HG02970 (cell line): Measurements from ENCODE around the gene PRKAR2A.
"Not testable (repeated sequence)": the region's sequence is repeated elsewhere in the genome, so short reads cannot be mapped to it uniquely, and the experiment has no call there.

Source experiments
- ATAC-seq: cut with Tn5 transposase; IDR thresholded peaks from one replicate; pipeline ENCODE4 v1.9.1; 2021; ENCODE audit warnings: mild to moderate bottlenecking, moderate library complexity, moderate number of reproducible peaks; ENCODE audit not compliant: unreplicated experiment, low FRiP score

PRKAR2A gene

GRCh38 chr3:48784426-48785120 is 63.1 kb downstream of the PRKAR2A start:
- no peak for ATAC-seq

- ATAC-seq: no peak
These were observed 64.4 kb downstream of the PRKAR2A start for GRCh38 chr3:48783304-48783703.

- no peak for ATAC-seq
These were observed 65.6 kb downstream of the PRKAR2A start for GRCh38 chr3:48782046-48782445.

GRCh38 chr3:48778565-48778964 is 69.1 kb downstream of the PRKAR2A start:
- ATAC-seq: not testable (repeated sequence)

- no peak for ATAC-seq
These were observed 70.8 kb downstream of the PRKAR2A start for GRCh38 chr3:48776854-48777253.

GRCh38 chr3:48770192-48770502 is 77.5 kb downstream of the PRKAR2A start:
- ATAC-seq: no peak

GRCh38 chr3:48765376-48765775 is 82.3 kb downstream of the PRKAR2A start:
- no peak for ATAC-seq

- no peak for ATAC-seq
These were observed 84.9 kb downstream of the PRKAR2A start for GRCh38 chr3:48762816-48763215.

GRCh38 chr3:48759991-48760540 is 87.6 kb downstream of the PRKAR2A start:
- not testable (repeated sequence) for ATAC-seq

GRCh38 chr3:48759531-48759930 is 88.1 kb downstream of the PRKAR2A start:
- not testable (repeated sequence) for ATAC-seq

- ATAC-seq: no peak
These were observed 88.6 kb downstream of the PRKAR2A start for GRCh38 chr3:48759071-48759470.

GRCh38 chr3:48756640-48757039 is 91.0 kb downstream of the PRKAR2A start:
- no peak for ATAC-seq

- ATAC-seq: no peak
These were observed 96.8 kb downstream of the PRKAR2A start for GRCh38 chr3:48750856-48751255.

GRCh38 chr3:48748754-48749153 is 98.9 kb downstream of the PRKAR2A start:
- no peak for ATAC-seq

- no peak for ATAC-seq
These were observed 100.0 kb downstream of the PRKAR2A start for GRCh38 chr3:48747706-48748105.

- no peak for ATAC-seq
These were observed 100.6 kb downstream of the PRKAR2A start for GRCh38 chr3:48747015-48747615.

GRCh38 chr3:48743773-48744172 is 103.9 kb downstream of the PRKAR2A start:
- ATAC-seq: no peak

GRCh38 chr3:48741226-48741625 is 106.4 kb downstream of the PRKAR2A start:
- not testable (repeated sequence) for ATAC-seq

- peak; percentile 66 for ATAC-seq
These were observed 107.5 kb downstream of the PRKAR2A start for GRCh38 chr3:48739955-48740823.

- ATAC-seq: peak; percentile 28
These were observed 108.1 kb downstream of the PRKAR2A start for GRCh38 chr3:48739617-48739954.

GRCh38 chr3:48738926-48739616 is 108.6 kb downstream of the PRKAR2A start:
- no peak for ATAC-seq
